Measurements from ENCODE around the gene COL4A2.

DNA sequence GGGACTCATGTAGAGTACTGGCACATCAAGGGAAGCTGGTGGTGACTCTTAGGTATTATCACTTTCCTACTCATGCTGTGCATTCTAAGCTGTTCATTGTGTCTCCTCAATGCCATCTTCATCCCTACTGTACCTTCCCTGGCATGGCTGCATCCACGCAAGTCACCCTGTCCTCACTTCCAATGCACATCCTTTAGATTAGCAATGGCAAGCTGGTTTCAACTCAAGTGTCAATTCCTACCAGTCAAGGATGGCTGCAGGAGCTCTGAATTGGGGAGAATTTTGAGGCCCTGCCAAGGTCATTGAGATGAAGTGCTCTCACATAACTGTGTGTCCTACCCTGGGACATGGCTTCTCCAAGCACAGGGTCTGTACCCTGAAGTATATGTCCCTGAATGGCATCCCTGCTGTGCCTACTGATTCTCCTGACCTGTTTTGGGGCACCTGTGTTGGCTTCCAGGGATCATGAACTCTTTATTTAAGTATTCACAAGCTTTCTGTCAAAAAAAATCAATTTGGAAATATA, 24.7 kb upstream of the COL4A2 start:
- TF ChIP-seq, protein P1, sequence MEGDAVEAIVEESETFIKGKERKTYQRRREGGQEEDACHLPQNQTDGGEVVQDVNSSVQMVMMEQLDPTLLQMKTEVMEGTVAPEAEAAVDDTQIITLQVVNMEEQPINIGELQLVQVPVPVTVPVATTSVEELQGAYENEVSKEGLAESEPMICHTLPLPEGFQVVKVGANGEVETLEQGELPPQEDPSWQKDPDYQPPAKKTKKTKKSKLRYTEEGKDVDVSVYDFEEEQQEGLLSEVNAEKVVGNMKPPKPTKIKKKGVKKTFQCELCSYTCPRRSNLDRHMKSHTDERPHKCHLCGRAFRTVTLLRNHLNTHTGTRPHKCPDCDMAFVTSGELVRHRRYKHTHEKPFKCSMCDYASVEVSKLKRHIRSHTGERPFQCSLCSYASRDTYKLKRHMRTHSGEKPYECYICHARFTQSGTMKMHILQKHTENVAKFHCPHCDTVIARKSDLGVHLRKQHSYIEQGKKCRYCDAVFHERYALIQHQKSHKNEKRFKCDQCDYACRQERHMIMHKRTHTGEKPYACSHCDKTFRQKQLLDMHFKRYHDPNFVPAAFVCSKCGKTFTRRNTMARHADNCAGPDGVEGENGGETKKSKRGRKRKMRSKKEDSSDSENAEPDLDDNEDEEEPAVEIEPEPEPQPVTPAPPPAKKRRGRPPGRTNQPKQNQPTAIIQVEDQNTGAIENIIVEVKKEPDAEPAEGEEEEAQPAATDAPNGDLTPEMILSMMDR (conservative IDR thresholded peaks at IDR 0.05; ENCODE audit: low read length): no peak
- TF ChIP-seq EZH2phosphoT487 (IDR thresholded peaks at IDR 0.05; ENCODE audit: borderline replicate concordance): no peak
